Loucy (cell line): ENCODE data around the gene CAMSAP1.

Experiments used
- EZH2phosphoT487 ChIP-seq: fragments of 200-600 bp; IDR thresholded peaks from 2 replicates; pipeline ENCODE4 v1.6.1; 2018; ENCODE audit warnings: antibody characterized with exemption, mild to moderate bottlenecking, moderate library complexity, borderline replicate concordance
- TF ChIP-seq, protein P1 (sequence below): fragments of 200-600 bp; sonication (generic); conservative IDR thresholded peaks from 2 replicates; pipeline ENCODE4 v1.5.1; 2014; ENCODE audit warnings: mild to moderate bottlenecking, antibody characterized with exemption, low read length

DNA sequence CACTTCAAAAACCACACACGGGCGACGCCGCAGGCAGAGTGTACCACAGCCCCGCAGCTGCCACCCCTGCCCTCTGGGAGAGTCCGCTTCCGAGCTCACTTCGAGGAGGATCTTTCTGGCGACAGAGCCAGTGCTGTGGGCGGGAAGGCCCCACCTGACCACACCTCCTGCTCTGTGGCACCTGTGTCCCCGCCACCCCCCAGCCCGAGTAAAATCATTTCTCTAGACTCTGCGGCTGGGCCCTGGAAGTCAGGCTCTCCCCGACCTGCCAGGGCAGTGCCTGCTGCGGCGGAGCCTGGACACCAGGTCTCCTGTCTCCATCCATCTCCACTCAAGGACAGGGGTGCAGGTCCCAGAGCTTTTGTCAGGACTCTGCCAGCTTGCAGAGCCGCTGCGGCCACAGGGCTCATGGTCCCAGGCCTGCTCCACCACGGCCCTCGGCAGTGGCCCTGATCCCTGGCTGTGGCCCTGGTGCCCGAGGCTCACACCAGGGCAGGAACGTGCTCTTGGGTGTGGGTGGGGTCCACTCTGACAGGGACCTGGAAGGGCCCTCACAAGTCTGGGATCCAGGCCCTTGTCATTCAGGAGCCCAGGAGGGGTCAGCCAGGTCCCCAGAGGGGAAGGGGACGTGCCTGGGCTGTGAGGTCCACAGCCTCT lies 20.9 kb upstream of the CAMSAP1 start:
- TF ChIP-seq, protein P1, sequence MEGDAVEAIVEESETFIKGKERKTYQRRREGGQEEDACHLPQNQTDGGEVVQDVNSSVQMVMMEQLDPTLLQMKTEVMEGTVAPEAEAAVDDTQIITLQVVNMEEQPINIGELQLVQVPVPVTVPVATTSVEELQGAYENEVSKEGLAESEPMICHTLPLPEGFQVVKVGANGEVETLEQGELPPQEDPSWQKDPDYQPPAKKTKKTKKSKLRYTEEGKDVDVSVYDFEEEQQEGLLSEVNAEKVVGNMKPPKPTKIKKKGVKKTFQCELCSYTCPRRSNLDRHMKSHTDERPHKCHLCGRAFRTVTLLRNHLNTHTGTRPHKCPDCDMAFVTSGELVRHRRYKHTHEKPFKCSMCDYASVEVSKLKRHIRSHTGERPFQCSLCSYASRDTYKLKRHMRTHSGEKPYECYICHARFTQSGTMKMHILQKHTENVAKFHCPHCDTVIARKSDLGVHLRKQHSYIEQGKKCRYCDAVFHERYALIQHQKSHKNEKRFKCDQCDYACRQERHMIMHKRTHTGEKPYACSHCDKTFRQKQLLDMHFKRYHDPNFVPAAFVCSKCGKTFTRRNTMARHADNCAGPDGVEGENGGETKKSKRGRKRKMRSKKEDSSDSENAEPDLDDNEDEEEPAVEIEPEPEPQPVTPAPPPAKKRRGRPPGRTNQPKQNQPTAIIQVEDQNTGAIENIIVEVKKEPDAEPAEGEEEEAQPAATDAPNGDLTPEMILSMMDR = no peak
- no peak for TF ChIP-seq EZH2phosphoT487
